Activated CD4-positive, alpha-beta T cell treated with anti-CD3 and anti-CD28 coated beads, Interleukin-2, amount 10 ng/mL, durations not matched to agents 7 days and 5 days (primary cell): Measurements from ENCODE around the gene POLE3. TPM values are rescaled to one million over a fixed set of nuclear protein-coding genes. Genes with fewer than 3 reads are reported as not detected.

Experiments used
- total RNA-seq, 2 experiments: library from RNA; stranded (reverse); gene quantifications; one replicate each; pipeline ENCODE4 v1.2.3, GENCODE V29; 2021

POLE3 gene
- total RNA-seq, 2 experiments from 2014 or later: 66.6 to 73.1 TPM

Other genes with a start within 250 kb of the POLE3 start
- gene FKBP15, start 189.4 kb downstream of the POLE3 start, total RNA-seq: 10 to 100 TPM; 33.6 to 39.3 TPM
- 10 to 100 TPM in 1 of 2 experiments, 1 to 10 TPM in 1; 9.2 to 10.4 TPM for gene SLC31A1, start 189.1 kb downstream of the POLE3 start, total RNA-seq
- 10 to 100 TPM; 28.8 to 31.0 TPM for gene CDC26, start 135.1 kb downstream of the POLE3 start, total RNA-seq
- gene PRPF4, start 135.0 kb downstream of the POLE3 start, total RNA-seq: 10 to 100 TPM; 30.6 to 32.4 TPM
- not detected for gene RNF183, start 107.3 kb downstream of the POLE3 start, total RNA-seq
- under 1 TPM; 0.55 to 0.87 TPM for gene WDR31, start 70.4 kb downstream of the POLE3 start, total RNA-seq
- gene BSPRY, start 61.1 kb downstream of the POLE3 start, total RNA-seq: 1 to 10 TPM; 2.0 to 2.3 TPM
- gene HDHD3, start 33.7 kb downstream of the POLE3 start, total RNA-seq: 10 to 100 TPM; 16.2 to 20.2 TPM
- gene ALAD, start 9.4 kb downstream of the POLE3 start, total RNA-seq: 10 to 100 TPM; 37.5 to 40.6 TPM
- under 1 TPM; 0.37 to 0.54 TPM for gene C9orf43, start 72 bp upstream of the POLE3 start, total RNA-seq
- gene RGS3, start 53.1 kb upstream of the POLE3 start, total RNA-seq: 10 to 100 TPM; 41.5 to 41.6 TPM